Measurements from ENCODE around the gene SLC39A5. TPM values are rescaled to one million over a fixed set of nuclear protein-coding genes. Genes with fewer than 3 reads are reported as not detected.

The SLC39A5 gene
- total and polyA plus RNA-seq, 2 of the 8 experiments (the other 6 are each of a cell fraction or from before 2014, with no cell fraction given): 0.27 TPM; not detected in 1

GRCh38 chr12:56258820-56259183 is 29.0 kb downstream of the SLC39A5 start (continued):
- no peak for TF ChIP-seq BCL11A (IDR thresholded peaks at IDR 0.05; ENCODE audit: low read depth in 2 of 2, low read length in 2 of 2)
